PC-9 (cell line): ENCODE measurements around the gene SELENOM. TPM values are rescaled to one million over a fixed set of nuclear protein-coding genes. Genes with fewer than 3 reads are reported as not detected.
A peak's percentile ranks its signal among the peaks of the same experiment; 100 is the strongest.

Experiments used
- BruUV-seq: library from RNA; stranded (reverse); fragments of 400-500 nt; replicated peaks from 2 replicates; lab custom pipeline; 2021; lab: Mats Ljungman, UMichigan
- CTCF ChIA-PET: fragments of 300-600 bp; sonication (Branson Sonifier 250); formaldehyde crosslinking; loops from one replicate; lab custom pipeline; 2022; ENCODE audit warnings: antibody characterized with exemption; lab: Charles Lee
- POLR2A ChIA-PET: fragments of 300-600 bp; sonication (Branson Sonifier 250); formaldehyde crosslinking; loops from one replicate; lab custom pipeline; 2022; ENCODE audit warnings: antibody characterized with exemption; ENCODE audit not compliant: unreplicated experiment; lab: Charles Lee
- DNase-seq, 2 experiments: peaks; one replicate each; pipeline versions ENCODE4 v3.0.0 to v3.0.0-alpha.2; 2015 to 2022; ENCODE audit warnings: mixed read lengths in 1 of 2
- H2AFZ ChIP-seq: fragments of 200-600 bp; sonication (generic); 2 replicates; pipeline ENCODE4 v1.8.1; 2017; ENCODE audit warnings: antibody characterized with exemption
- H3F3A ChIP-seq: fragments of 200-600 bp; sonication (generic); 2 replicates; pipeline ENCODE4 v1.8.1; 2017; ENCODE audit warnings: antibody characterized with exemption, mild to moderate bottlenecking, low read depth; ENCODE audit not compliant: insufficient read depth
- H3K27ac ChIP-seq: fragments of 200-600 bp; sonication (generic); 2 replicates; pipeline ENCODE4 v1.6.1; 2016; ENCODE audit warnings: mixed run types
- H3K27me3 ChIP-seq: fragments of 200-600 bp; sonication (generic); 2 replicates; pipeline ENCODE4 v1.6.1; 2016; ENCODE audit warnings: low read depth, mixed run types; ENCODE audit not compliant: insufficient read depth
- H3K36me3 ChIP-seq: fragments of 200-600 bp; sonication (generic); 2 replicates; pipeline ENCODE4 v1.6.1; 2016; ENCODE audit warnings: low read depth, mixed run types
- H3K4me1 ChIP-seq: fragments of 200-600 bp; sonication (generic); replicated peaks from 2 replicates; pipeline ENCODE4 v1.6.1; 2016; ENCODE audit warnings: mixed run types; ENCODE audit not compliant: insufficient read depth
- H3K4me2 ChIP-seq: fragments of 200-600 bp; sonication (generic); 2 replicates; pipeline ENCODE4 v1.6.1; 2017; ENCODE audit warnings: mixed run types
- H3K4me3 ChIP-seq: fragments of 200-600 bp; sonication (generic); 2 replicates; pipeline ENCODE4 v1.6.1; 2016; ENCODE audit warnings: mixed run types
- H3K79me2 ChIP-seq: fragments of 200-600 bp; sonication (generic); 2 replicates; pipeline ENCODE4 v1.6.1; 2017; ENCODE audit warnings: low read depth, mixed run types
- H3K9me2 ChIP-seq: fragments of 200-600 bp; sonication (generic); 2 replicates; pipeline ENCODE4 v1.8.1; 2017; ENCODE audit warnings: mild to moderate bottlenecking; ENCODE audit not compliant: insufficient read depth
- H3K9me3 ChIP-seq: fragments of 200-600 bp; sonication (generic); 2 replicates; pipeline ENCODE4 v1.8.1; 2016; ENCODE audit warnings: low read depth; ENCODE audit not compliant: insufficient read depth
- H4K20me1 ChIP-seq: fragments of 200-600 bp; sonication (generic); 2 replicates; pipeline ENCODE4 v1.8.1; 2017; ENCODE audit not compliant: insufficient read depth
- EZH2 ChIP-seq: fragments of 200-600 bp; sonication (generic); IDR thresholded peaks from 2 replicates; pipeline ENCODE4 v1.8.0; 2017; ENCODE audit warnings: antibody characterized with exemption, low read depth
- intact Hi-C: fragments of 100-400 bp; cut with micrococcal nuclease; formaldehyde crosslinking; loops from one replicate; pipeline ENCODE4 v1.10.0; 2022; ENCODE audit not compliant: unreplicated experiment
- total RNA-seq: library from RNA; stranded (reverse); gene quantifications from 2 replicates; pipeline ENCODE4 v1.2.3, GENCODE V29; 2021
- TF ChIP-seq, protein P1 (sequence below): fragments of 200-600 bp; sonication (generic); conservative IDR thresholded peaks from 2 replicates; pipeline ENCODE4 v1.6.1; 2017; ENCODE audit warnings: mixed run types, antibody characterized with exemption, mild to moderate bottlenecking, moderate library complexity

Gene SELENOM
- total RNA-seq, 1 experiment from 2014 or later: 20.7 TPM

DNA sequence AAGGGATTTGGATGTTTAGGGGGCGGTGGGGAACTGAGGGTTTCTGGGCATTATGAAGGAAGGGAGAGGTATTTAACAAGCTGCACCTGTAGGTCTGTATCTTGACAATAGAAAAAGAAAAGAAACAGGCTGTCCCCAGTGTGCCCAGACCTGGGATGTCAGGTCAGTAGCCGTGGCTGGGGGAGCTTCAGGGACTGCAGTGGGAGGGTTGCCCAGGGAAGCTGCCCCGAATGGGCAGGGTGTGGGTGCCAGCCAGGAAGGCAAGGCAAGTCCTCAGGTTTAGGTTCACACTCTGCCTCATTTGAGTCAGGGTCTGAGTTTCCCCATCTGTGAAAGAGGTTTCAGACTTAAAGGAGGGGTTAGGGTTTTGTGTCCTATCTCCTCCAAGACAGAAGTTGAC, 16.9 kb upstream of the SELENOM start:
- H3F3A ChIP-seq: peaks cover 4% of the 10 kb centered on the region; the same call in 1 of the 2 replicates
- H4K20me1 ChIP-seq: no peaks in the 10 kb centered on the region
- H3K27me3 ChIP-seq: peaks cover 16% of the 10 kb centered on the region; the same call in 1 of the 2 replicates
- CTCF ChIA-PET: no interaction called here
- POLR2A ChIA-PET: no interaction called here
- no TSS peak for BruUV-seq
- no peak overlapping the region for H2AFZ ChIP-seq
- TF ChIP-seq, protein P1, sequence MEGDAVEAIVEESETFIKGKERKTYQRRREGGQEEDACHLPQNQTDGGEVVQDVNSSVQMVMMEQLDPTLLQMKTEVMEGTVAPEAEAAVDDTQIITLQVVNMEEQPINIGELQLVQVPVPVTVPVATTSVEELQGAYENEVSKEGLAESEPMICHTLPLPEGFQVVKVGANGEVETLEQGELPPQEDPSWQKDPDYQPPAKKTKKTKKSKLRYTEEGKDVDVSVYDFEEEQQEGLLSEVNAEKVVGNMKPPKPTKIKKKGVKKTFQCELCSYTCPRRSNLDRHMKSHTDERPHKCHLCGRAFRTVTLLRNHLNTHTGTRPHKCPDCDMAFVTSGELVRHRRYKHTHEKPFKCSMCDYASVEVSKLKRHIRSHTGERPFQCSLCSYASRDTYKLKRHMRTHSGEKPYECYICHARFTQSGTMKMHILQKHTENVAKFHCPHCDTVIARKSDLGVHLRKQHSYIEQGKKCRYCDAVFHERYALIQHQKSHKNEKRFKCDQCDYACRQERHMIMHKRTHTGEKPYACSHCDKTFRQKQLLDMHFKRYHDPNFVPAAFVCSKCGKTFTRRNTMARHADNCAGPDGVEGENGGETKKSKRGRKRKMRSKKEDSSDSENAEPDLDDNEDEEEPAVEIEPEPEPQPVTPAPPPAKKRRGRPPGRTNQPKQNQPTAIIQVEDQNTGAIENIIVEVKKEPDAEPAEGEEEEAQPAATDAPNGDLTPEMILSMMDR: no peak
- TF ChIP-seq EZH2: no peak
- no peak overlapping the region for H3K4me3 ChIP-seq
- no peak overlapping the region for H3K27ac ChIP-seq
- no peak overlapping the region for H3K4me2 ChIP-seq
- peaks cover 6% of the 10 kb centered on the region; the same call in 1 of the 2 replicates for H3K4me1 ChIP-seq
- intact Hi-C loops: no loop called here
- H3K9me3 ChIP-seq: no peaks in the 10 kb centered on the region
- H3K79me2 ChIP-seq: no peaks in the 10 kb centered on the region
- no peaks in the 10 kb centered on the region for H3K9me2 ChIP-seq
- H3K36me3 ChIP-seq: no peaks in the 10 kb centered on the region
- peak in 1 of 2 experiments; percentile 33 for DNase-seq

GRCh38 chr22:31123292-31123602, 15.9 kb upstream of the SELENOM start:
- BruUV-seq: TSS peak; percentile 59

DNA sequence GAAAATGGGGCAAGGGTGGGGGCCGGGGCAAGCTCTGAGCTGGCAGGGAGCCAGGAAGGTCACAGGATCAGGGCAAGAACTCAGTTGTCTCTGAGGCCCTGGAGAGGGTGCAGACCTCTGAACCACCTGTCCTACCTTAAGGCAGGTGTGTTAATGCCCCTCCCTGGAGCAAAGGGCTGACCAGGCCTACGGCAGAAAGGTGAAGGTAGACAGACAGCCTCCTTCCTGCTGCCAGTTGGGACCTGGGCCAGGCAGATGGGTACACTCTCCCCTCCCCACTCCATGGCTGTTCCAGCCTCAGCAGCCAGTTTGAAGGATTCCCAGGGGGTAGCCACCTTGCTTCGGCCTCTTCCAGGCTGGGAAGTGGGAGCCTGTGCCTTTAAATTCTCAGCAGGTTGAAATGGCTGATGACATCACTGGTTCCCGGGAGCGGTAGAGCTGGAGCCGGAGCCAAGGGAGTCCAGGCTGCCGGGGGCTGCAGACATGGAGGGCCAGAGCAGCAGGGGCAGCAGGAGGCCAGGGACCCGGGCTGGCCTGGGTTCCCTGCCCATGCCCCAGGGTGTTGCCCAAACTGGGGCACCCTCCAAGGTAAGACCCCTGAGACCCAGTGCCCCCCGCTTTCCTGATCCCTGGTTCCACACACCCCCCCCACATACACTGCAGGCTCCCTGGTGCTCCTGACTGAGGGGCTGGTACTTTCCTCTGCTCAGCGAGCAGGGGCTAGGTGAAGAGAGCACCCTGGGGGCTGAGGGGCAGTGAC, 15.3 kb upstream of the SELENOM start, which contains the start of gene INPP5J:
Gene INPP5J (plus strand): TSS at position 435 of the 760 bp plus-strand sequence. CDS start 49 bp downstream, at position 484.
- Histone ChIP-seq H3K4me1 (peaks cover 6% of the 10 kb centered on the region; the same call in 1 of the 2 replicates), H3K9me3 (no peaks in the 10 kb centered on the region), H2AFZ (peak within 1 kb of the TSS; percentile 77), H3K36me3 (no peaks in the 10 kb centered on the region), H3K9me2 (no peaks in the 10 kb centered on the region), H3K27ac (no peak within 1 kb of the TSS), H3F3A (peaks cover 4% of the 10 kb centered on the region; the same call in 1 of the 2 replicates), H3K4me3 (peak within 1 kb of the TSS; percentile 57), H3K27me3 (peaks cover 16% of the 10 kb centered on the region; the same call in 1 of the 2 replicates), H4K20me1 (no peaks in the 10 kb centered on the region), H3K4me2 (peak within 1 kb of the TSS; percentile 80), H3K79me2 (no peaks in the 10 kb centered on the region)
- ChIA-PET CTCF (no interaction called here), POLR2A (interaction anchor here (0.7 kb wide), 1 partner anchor 15 kb away, joined by 10 read pairs; no protein-coding TSS in a partner anchor)
- intact Hi-C loops: no loop called here
- BruUV-seq: no TSS peak
- DNase-seq: peak; percentile 34 to 48
- TF ChIP-seq, protein P1: no peak
- no peak for TF ChIP-seq EZH2

More at GRCh38 chr22:31123292-31123602, 15.9 kb upstream of the SELENOM start:
- Histone ChIP-seq H3K36me3 (no peaks in the 10 kb centered on the region), H3K27ac (no peak overlapping the region), H3K9me3 (no peaks in the 10 kb centered on the region), H3K27me3 (peaks cover 16% of the 10 kb centered on the region; the same call in 1 of the 2 replicates), H3F3A (peaks cover 4% of the 10 kb centered on the region; the same call in 1 of the 2 replicates), H3K4me1 (peaks cover 6% of the 10 kb centered on the region; the same call in 1 of the 2 replicates), H3K4me2 (peak overlapping the region; percentile 80), H3K9me2 (no peaks in the 10 kb centered on the region), H4K20me1 (no peaks in the 10 kb centered on the region), H3K4me3 (peak overlapping the region; percentile 57), H3K79me2 (no peaks in the 10 kb centered on the region), H2AFZ (peak overlapping the region; percentile 77; the same call in 1 of the 2 replicates)
- no peak for DNase-seq
- ChIA-PET CTCF (no interaction called here), POLR2A (no interaction called here)
- TF ChIP-seq, protein P1: no peak
- no peak for TF ChIP-seq EZH2
- intact Hi-C loops: no loop called here
